Bronchial smooth muscle cell (primary cell): ENCODE data around the gene IGDCC3. TPM values are rescaled to one million over a fixed set of nuclear protein-coding genes. Genes with fewer than 3 reads are reported as not detected.

ENCODE experiments used
- total RNA-seq: library from RNA; depleted of rRNA; stranded (reverse); fragments of >200 nt; gene quantifications from 2 replicates; pipeline ENCODE4 v1.2.1, GENCODE V29; 2014

Gene IGDCC3
- not detected in 2 replicates for total RNA-seq

DNA sequence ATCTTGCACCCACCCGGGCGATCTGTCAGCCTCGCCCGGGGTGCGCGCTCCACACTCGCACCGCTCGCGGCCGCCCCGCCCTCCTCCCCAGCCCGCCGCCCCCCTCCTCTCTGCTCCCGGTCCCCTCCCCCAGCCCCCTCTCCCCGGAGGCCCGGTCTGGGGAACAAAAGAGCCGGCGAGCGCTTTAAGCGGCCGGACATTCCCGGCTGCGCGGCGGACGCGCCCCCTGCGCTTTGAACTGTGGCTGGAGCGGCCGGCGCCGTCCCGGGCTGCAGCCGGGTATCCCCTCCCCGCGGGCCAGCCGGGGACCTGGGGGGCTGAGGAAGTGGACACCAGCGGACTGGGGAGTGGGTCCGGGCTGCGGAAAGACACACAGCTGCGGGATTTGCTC lies at the start of gene IGDCC3:
IGDCC3 (minus strand) TSS at position 27 of the 391 bp plus-strand sequence. CDS start 214 bp downstream, outside the sequence.

DNA sequence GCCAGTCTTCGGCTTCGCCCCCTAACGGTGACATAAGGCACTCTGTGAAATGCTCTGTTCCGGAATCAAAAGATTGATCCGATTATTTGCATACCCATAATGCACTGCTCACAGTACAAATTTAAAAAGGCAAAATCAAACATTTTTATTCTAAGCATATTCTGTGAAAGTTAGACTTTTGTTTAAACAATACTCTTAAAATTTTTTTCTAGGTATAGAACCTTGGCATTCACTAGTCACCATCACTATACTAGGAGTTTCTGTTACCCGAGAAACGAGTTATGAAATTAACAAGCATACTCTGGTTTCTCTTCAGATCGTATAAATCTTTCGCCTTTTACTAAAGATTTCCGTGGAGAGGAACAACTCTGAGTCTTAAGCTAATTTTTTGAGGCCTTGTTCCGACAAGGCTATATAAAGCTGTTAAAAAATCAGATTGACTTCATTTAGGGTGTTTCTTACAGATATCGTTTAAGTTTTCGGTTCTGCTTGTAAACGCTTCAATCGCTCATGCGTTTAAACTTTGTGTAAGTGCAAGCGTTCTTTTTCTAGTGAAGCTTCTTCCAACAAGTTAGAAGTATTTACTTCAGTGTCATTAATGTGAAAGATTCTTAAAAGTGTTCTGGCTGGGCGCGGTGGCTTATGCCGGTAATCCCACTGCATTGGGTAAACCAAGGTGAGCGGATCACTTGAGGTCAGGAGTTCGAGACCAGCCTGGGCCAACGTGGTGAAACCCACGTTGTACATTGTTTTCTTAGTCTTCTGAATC lies 73.2 kb downstream of the IGDCC3 start, which contains the start of gene RNU5B-1:
RNU5B-1 (plus strand) TSS at position 297 of the 769 bp plus-strand sequence.

DNA sequence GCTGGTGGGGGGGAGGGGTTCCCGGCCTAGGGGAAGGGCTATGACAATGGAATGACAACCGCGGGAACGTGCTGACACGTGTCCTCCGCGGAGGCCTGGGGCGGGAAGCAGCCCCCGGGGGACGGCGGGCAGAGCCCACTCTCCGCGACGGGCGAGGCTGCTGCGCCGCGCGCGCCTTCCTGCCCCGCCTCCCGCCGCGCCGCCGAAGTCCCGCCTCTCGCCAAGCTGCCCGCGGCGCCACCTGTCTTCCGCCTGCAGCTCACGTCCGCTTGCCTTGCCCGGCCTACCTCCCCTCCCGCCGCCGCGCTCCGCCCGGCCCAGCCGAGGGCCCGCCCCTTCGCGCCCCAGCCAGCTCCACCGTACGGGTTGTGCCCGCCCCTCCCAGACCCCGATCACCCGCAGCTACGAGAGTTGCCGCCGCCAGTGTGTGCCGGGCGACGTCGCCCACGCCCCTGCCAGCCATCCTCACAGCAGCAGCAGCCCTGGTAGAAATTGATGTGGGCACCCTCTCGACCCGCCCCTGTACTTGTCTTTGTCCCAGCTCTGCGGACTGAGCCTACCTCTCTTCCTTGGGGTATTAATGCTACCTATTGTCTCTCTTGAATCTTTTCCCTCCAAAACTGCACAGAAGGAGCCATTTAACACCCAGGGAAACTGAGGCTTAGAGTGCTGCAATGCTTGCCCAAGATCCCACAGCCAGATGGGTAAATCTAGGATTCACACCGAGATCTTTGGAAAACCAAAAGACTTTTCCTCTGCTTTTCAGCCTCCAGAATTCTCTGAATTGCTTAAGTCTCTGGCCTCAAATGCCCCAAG lies 90.9 kb downstream of the IGDCC3 start, which contains the start of gene PARP16:
PARP16 (minus strand) TSS at position 180 of the 816 bp plus-strand sequence. CDS start 457 bp downstream, outside the sequence.

Other genes starting within 250 kb of the IGDCC3 start
- gene PDCD7, start 244.2 kb downstream of the IGDCC3 start, total RNA-seq = 11.8 and 15.0 TPM in 2 replicates
- gene CLPX, start 192.7 kb downstream of the IGDCC3 start, total RNA-seq = 41.5 and 47.1 TPM in 2 replicates
- gene CILP, start 166.5 kb downstream of the IGDCC3 start, total RNA-seq = 0.79 and 2.9 TPM in 2 replicates
- 2.0 and 2.2 TPM in 2 replicates for gene PARP16, start 91.1 kb downstream of the IGDCC3 start, total RNA-seq
- not detected in 2 replicates for gene RNU5A-1, start 82.0 kb downstream of the IGDCC3 start, total RNA-seq
- not detected in 2 replicates for gene RNU5B-1, start 73.3 kb downstream of the IGDCC3 start, total RNA-seq
- gene IGDCC4, start 44.9 kb upstream of the IGDCC3 start, total RNA-seq = 0.63 and 5.8 TPM in 2 replicates
- 33.7 and 35.8 TPM in 2 replicates for gene DPP8, start 139.7 kb upstream of the IGDCC3 start, total RNA-seq
- gene HACD3, start 152.5 kb upstream of the IGDCC3 start, total RNA-seq = 80.5 and 97.9 TPM in 2 replicates
- 22.7 and 22.8 TPM in 2 replicates for gene INTS14, start 233.1 kb upstream of the IGDCC3 start, total RNA-seq
- gene SLC24A1, start 243.9 kb upstream of the IGDCC3 start, total RNA-seq = 3.5 and 4.1 TPM in 2 replicates